ENCODE data around the gene GLRA2.
A peak's percentile ranks its signal among the peaks of the same experiment; 100 is the strongest.

Gene GLRA2

GRCh38 chrX:14529290-14529989, at the start of gene GLRA2:
GLRA2 (plus strand) TSS chrX:14529536; CDS start chrX:14530058, 522 bp downstream.
- peak; percentile 2 for DNase-seq

- DNase-seq, result no peak
Observed at GRCh38 chrX:14489437-14489836, 39.9 kb upstream of the GLRA2 start.

GRCh38 chrX:14491689-14492088, 37.6 kb upstream of the GLRA2 start:
- DNase-seq, result no peak

- no peak for DNase-seq
Observed at GRCh38 chrX:14496674-14497073, 32.7 kb upstream of the GLRA2 start.

- peak; percentile 1 for DNase-seq
Observed at GRCh38 chrX:14497184-14497666, 32.1 kb upstream of the GLRA2 start.

GRCh38 chrX:14501327-14501726, 28.0 kb upstream of the GLRA2 start:
- no peak for DNase-seq

GRCh38 chrX:14504960-14505538, 24.3 kb upstream of the GLRA2 start:
- DNase-seq, result no peak

GRCh38 chrX:14505648-14506047, 23.7 kb upstream of the GLRA2 start:
- DNase-seq, result no peak

GRCh38 chrX:14506866-14507265, 22.5 kb upstream of the GLRA2 start:
- DNase-seq, result no peak

GRCh38 chrX:14508025-14508690, 21.2 kb upstream of the GLRA2 start:
- no peak for DNase-seq

- DNase-seq, result no peak
Observed at GRCh38 chrX:14509325-14510057, 19.8 kb upstream of the GLRA2 start.

- DNase-seq, result peak; percentile 37
Observed at GRCh38 chrX:14528629-14529289, 577 bp upstream of the GLRA2 start.

- no peak for DNase-seq
Observed at GRCh38 chrX:14533867-14534266, 4.5 kb downstream of the GLRA2 start.

- no peak for DNase-seq
Observed at GRCh38 chrX:14546190-14546589, 16.9 kb downstream of the GLRA2 start.

- DNase-seq, result no peak
Observed at GRCh38 chrX:14554131-14554715, 24.9 kb downstream of the GLRA2 start.

- no peak for DNase-seq
Observed at GRCh38 chrX:14564058-14564457, 34.7 kb downstream of the GLRA2 start.

- DNase-seq, result no peak
Observed at GRCh38 chrX:14573161-14573560, 43.8 kb downstream of the GLRA2 start.

- DNase-seq, result no peak
Observed at GRCh38 chrX:14581081-14581480, 51.7 kb downstream of the GLRA2 start.

GRCh38 chrX:14584548-14584947, 55.2 kb downstream of the GLRA2 start:
- no peak for DNase-seq

GRCh38 chrX:14590216-14590615, 60.9 kb downstream of the GLRA2 start:
- DNase-seq, result no peak

- DNase-seq, result no peak
Observed at GRCh38 chrX:14590693-14591424, 61.5 kb downstream of the GLRA2 start.

GRCh38 chrX:14591976-14592375, 62.6 kb downstream of the GLRA2 start:
- DNase-seq, result no peak
